Measurements from ENCODE around the gene MCM8. TPM values are rescaled to one million over a fixed set of nuclear protein-coding genes. Genes with fewer than 3 reads are reported as not detected.

The MCM8 gene
- total RNA-seq (2021) (28.0 to 29.5 TPM (median 29.5 TPM) in 3 replicates), Bru-seq, nascent RNA (percentile 88 among the genes with signal in this experiment)
- long read RNA-seq, experiment 1, full-length matches to known transcripts: 3 of 27 reads
- long read RNA-seq, experiment 1, partial matches to known transcripts: 17 of 27 reads
- long read RNA-seq, experiment 1, other reads (novel, unspliced or antisense): 7 of 27 reads
- long read RNA-seq, experiment 2, full-length matches to known transcripts: 11 of 32 reads
- long read RNA-seq, experiment 2, partial matches to known transcripts: 17 of 32 reads
- long read RNA-seq, experiment 2, other reads (novel, unspliced or antisense): 4 of 32 reads
- long read RNA-seq, experiment 3, partial matches to known transcripts: 0 of 1 reads
- long read RNA-seq, experiment 3, other reads (novel, unspliced or antisense): 1 of 1 reads

GRCh38 chr20:5950271-5951031 lies at the start of gene MCM8, which contains the start of gene TRMT6:
MCM8 (plus strand) TSS chr20:5950652; CDS start chr20:5952016, 1,364 bp downstream.
TRMT6 (minus strand) TSS chr20:5950533; CDS start chr20:5950405, 128 bp downstream.
- ATAC-seq: peak; percentile 99
- peaks cover 14% of the 10 kb centered on the region for H3K4me1 Mint-ChIP-seq
- peak within 1 kb of the TSS; percentile 99 for H3K27ac Mint-ChIP-seq
- POLR2A ChIA-PET: no interaction called here
- peak; percentile 97 for DNase-seq (ENCODE audit: low spot score)
- H3K9me3 Mint-ChIP-seq: no peaks in the 10 kb centered on the region
- no peaks in the 10 kb centered on the region for H3K27me3 Mint-ChIP-seq (ENCODE audit: low read depth)
- peaks cover 36% of the 10 kb centered on the region for H3K36me3 Mint-ChIP-seq
- H3K4me3 Mint-ChIP-seq: peak within 1 kb of the TSS; percentile 94
- CTCF ChIA-PET: interaction anchor here (0.6 to 1.3 kb wide), 4 partner anchors 17 to 421 kb away, joined by 3 to 16 read pairs (median 3); no protein-coding TSS in a partner anchor
- TF ChIP-seq NR2C2 (CRISPR knock-in tag; IDR thresholded peaks at IDR 0.05) (no peak), NR1H2 (CRISPR knock-in tag; IDR thresholded peaks at IDR 0.05) (no peak), ETV6 (CRISPR knock-in tag; IDR thresholded peaks at IDR 0.05) (peak; percentile 83), ZNF232 (CRISPR knock-in tag; IDR thresholded peaks at IDR 0.05) (peak; percentile 83), ZBTB43 (CRISPR knock-in tag; IDR thresholded peaks at IDR 0.05) (peak; percentile 40; the same call in 1 of the 2 replicates), HMGXB4 (CRISPR knock-in tag; IDR thresholded peaks at IDR 0.05) (no peak), ZNF317 (CRISPR knock-in tag; IDR thresholded peaks at IDR 0.05; ENCODE audit: borderline replicate concordance, low read depth) (no peak), ZNF281 (CRISPR knock-in tag; IDR thresholded peaks at IDR 0.05) (no peak), JUN (CRISPR knock-in tag; IDR thresholded peaks at IDR 0.05) (no peak), NR3C1 (CRISPR knock-in tag; conservative IDR thresholded peaks at IDR 0.05; ENCODE audit: low read depth) (no peak), GRHL2 (CRISPR knock-in tag; IDR thresholded peaks at IDR 0.05; ENCODE audit: insufficient replicate concordance, severe bottlenecking) (no peak), PRRX2 (CRISPR knock-in tag; IDR thresholded peaks at IDR 0.05) (no peak), MLX (CRISPR knock-in tag; IDR thresholded peaks at IDR 0.05) (no peak), ZNF263 (CRISPR knock-in tag; IDR thresholded peaks at IDR 0.05; ENCODE audit: low read depth) (peak; percentile 87; the same call in 1 of the 2 replicates), ZNF396 (CRISPR knock-in tag; IDR thresholded peaks at IDR 0.05; ENCODE audit: borderline replicate concordance) (no peak), TEAD1 (CRISPR knock-in tag; IDR thresholded peaks at IDR 0.05) (peak; percentile 62; the same call in 1 of the 2 replicates), ZSCAN18 (CRISPR knock-in tag; IDR thresholded peaks at IDR 0.05) (no peak), CBFB (CRISPR knock-in tag; IDR thresholded peaks at IDR 0.05; ENCODE audit: low read depth) (0 out of 2 replicates have a peak, but pooled peaks have one; percentile 19), JAZF1 (CRISPR knock-in tag; IDR thresholded peaks at IDR 0.05) (no peak), ZNF423 (CRISPR knock-in tag; IDR thresholded peaks at IDR 0.05) (no peak), USF1 (CRISPR knock-in tag; IDR thresholded peaks at IDR 0.05) (peak; percentile 93), IRF2 (CRISPR knock-in tag; IDR thresholded peaks at IDR 0.05; ENCODE audit: borderline replicate concordance, low read depth) (no peak), EMX1 (CRISPR knock-in tag; IDR thresholded peaks at IDR 0.05) (no peak), FOXP1 (CRISPR knock-in tag; IDR thresholded peaks at IDR 0.05; ENCODE audit: borderline replicate concordance) (peak; percentile 86; the same call in 1 of the 2 replicates), CREM (CRISPR knock-in tag; IDR thresholded peaks at IDR 0.05) (peak; percentile 85)
